Spleen (tissue), 11 donors: Measurements from ENCODE around the gene EDC3. TPM values are rescaled to one million over a fixed set of nuclear protein-coding genes. Genes with fewer than 3 reads are reported as not detected.

Experiments
- DNase-seq: peaks from one replicate; pipeline ENCODE4 v3.0.0-alpha.2; 2020
- H3K27ac ChIP-seq, 8 donors: fragments of 200-600 bp; sonication (generic) in 7 of 8; 1 replicate in 4 of 8; 2 replicates in 4 of 8; pipeline versions ENCODE4 v1.5.0 to v1.8.0; 2016 to 2021; ENCODE audit warnings: inconsistent platforms in 4 of 8, mild to moderate bottlenecking in 4 of 8, moderate library complexity in 1 of 8
- H3K27me3 ChIP-seq, 7 donors: fragments of 200-600 bp; sonication (generic) in 6 of 7; replicated peaks in 1 of 7; 1 replicate in 4 of 7; 2 replicates in 3 of 7; pipeline versions ENCODE4 v1.5.0 to v1.8.0; 2016 to 2021; ENCODE audit warnings: inconsistent platforms in 3 of 7, mild to moderate bottlenecking in 1 of 7
- H3K36me3 ChIP-seq, 6 donors: fragments of 200-600 bp; sonication (generic) in 5 of 6; 1 replicate in 4 of 6; 2 replicates in 2 of 6; pipeline versions ENCODE4 v1.5.0 to v1.8.0; 2016 to 2021; ENCODE audit warnings: inconsistent platforms in 2 of 6
- H3K4me1 ChIP-seq, 6 donors: fragments of 200-600 bp; sonication (generic) in 5 of 6; 1 replicate in 3 of 6; 2 replicates in 3 of 6; pipeline versions ENCODE4 v1.5.0 to v1.8.0; 2016 to 2021; ENCODE audit warnings: inconsistent platforms in 3 of 6
- H3K4me3 ChIP-seq, 8 donors: fragments of 200-600 bp; sonication (generic) in 7 of 8; 1 replicate in 4 of 8; 2 replicates in 4 of 8; pipeline versions ENCODE4 v1.5.0 to v1.8.0; 2016 to 2021; ENCODE audit warnings: inconsistent platforms in 4 of 8, mild to moderate bottlenecking in 4 of 8, moderate library complexity in 2 of 8
- H3K9me3 ChIP-seq, 8 donors: fragments of 200-600 bp; sonication (generic) in 7 of 8; 1 replicate in 4 of 8; 2 replicates in 4 of 8; pipeline versions ENCODE4 v1.5.0 to v1.8.0; 2016 to 2021; ENCODE audit warnings: inconsistent platforms in 4 of 8
- POLR2A ChIP-seq, 3 donors: fragments of 450-650 bp; IDR thresholded peaks; one replicate each; pipeline ENCODE4 v1.5.1; 2017; ENCODE audit warnings: antibody characterized with exemption in 3 of 3, mild to moderate bottlenecking in 1 of 3
- POLR2AphosphoS5 ChIP-seq, 3 donors: sonication (generic); formaldehyde crosslinking; IDR thresholded peaks; one replicate each; pipeline ENCODE4 v1.5.1; 2017; ENCODE audit warnings: antibody characterized with exemption in 3 of 3
- WGBS, 5 donors: extraction: QIAGEN DNeasy Blood & Tissue Kit in 3 of 5; methylation state at CpG; one replicate each; pipeline versions ENCODE4 v1.1.5 to v1.1.7; 2013 to 2018; 5-methylcytosine and 5-hydroxymethylcytosine counted together
- intact Hi-C: fragments of 100-400 bp; cut with DNase I; formaldehyde crosslinking; loops from one replicate; pipeline ENCODE4 v1.15.0; 2023; ENCODE audit warnings: low total_unique reads
- polyA plus RNA-seq, 3 donors: library from polyadenylated mRNA; stranded (reverse); fragments of 200-250 nt; gene quantifications; one replicate each; pipeline ENCODE4 v1.2.1, GENCODE V29; 2013
- total RNA-seq, 7 donors: library from RNA; depleted of rRNA in 3 of 7; stranded (reverse); fragments of >200 nt in 3 of 7; fragmentation: NEBNext Ultra II Directional in 4 of 7; extraction: Animal tissue kit (Norgen Biotek cat#: 25700) in 4 of 7; gene quantifications; one replicate each; pipeline versions ENCODE4 v1.1.0 to v1.2.1, GENCODE V29; 2016 to 2021
- TF ChIP-seq, protein P1 (sequence below), 11 experiments: fragments of 200-600 bp in 7 of 11; fragments of 450-650 bp in 4 of 11; sonication (generic) in 4 of 11; IDR thresholded peaks in 8 of 11; conservative IDR thresholded peaks in 3 of 11; 1 replicate in 7 of 11; 2 replicates in 4 of 11; pipeline versions ENCODE4 v1.4.0 to v1.8.0; 2016 to 2021; ENCODE audit warnings: antibody characterized with exemption in 11 of 11, inconsistent platforms in 4 of 11, mild to moderate bottlenecking in 1 of 11
- donor health status: healthy with polysubstance abuse.
- donor health status: DM: no; HTN: no; CAD: no; lungs with moderate emphysema.
- donor health status: DM: no; HTN: no; CAD: no.
- donor health status: Bipolar disorder and iron deficiency.
- donor health status: healthy.
- donor health status: DM: no; HTN: no; CAD: no.
- donor health status: DM: yes; HTN: yes; CAD: no.

Gene EDC3
- total and polyA plus RNA-seq, 10 donors = 8.3 to 32.5 (median 17.9) TPM

DNA sequence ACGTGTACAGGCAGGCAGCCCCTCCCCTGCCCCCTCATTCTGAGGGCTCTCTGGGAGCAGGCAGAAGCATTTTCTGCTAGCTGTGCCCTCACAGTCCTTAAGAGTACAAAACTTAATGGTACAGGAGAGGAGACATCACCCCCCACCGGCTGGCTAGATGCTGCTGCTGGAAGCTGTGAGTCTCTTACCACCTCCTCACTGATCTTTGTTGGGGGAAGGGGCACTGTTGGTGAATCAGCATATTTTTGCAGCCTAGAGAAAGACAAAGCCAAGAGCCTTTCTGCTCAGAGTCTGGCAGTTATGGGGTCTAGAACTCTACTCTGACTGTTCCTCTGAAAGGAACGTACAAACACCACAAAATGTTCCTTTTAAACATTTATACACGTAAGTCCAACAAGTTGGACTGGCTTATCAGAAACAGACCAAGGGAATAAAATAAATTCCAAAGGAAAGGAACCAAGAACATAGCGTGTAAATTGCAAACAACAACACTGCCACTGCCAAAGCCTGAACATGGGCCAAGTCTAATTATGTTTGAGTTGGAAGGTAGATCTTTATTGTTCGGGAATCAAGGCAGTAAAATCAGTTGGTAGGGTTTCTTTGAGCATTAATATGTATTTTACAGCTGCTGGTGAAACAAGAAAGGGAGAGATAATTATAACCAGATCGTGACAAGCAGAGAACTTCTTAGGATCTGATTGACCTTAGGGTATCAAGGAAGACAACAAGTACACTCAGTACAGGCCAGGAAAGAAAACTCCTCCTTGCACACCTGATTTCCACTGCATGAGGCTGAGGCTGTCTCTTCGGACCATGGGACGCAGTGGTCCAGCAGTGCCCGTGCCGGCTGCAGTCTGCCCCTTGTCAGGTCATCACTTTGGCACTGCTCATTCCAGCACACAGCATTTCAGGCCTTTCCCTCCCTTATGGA, 52.8 kb downstream of the EDC3 start:
- no peaks in the 10 kb centered on the region for H3K9me3 ChIP-seq
- H3K4me3 ChIP-seq = no peak overlapping the region
- H3K4me1 ChIP-seq = peaks cover 0 to 22% (median 0%) of the 10 kb centered on the region in 6 donors
- H3K27ac ChIP-seq = no peak overlapping the region
- no peak for TF ChIP-seq POLR2A (IDR thresholded peaks at IDR 0.05)
- no peak for TF ChIP-seq POLR2AphosphoS5 (IDR thresholded peaks at IDR 0.05)
- H3K36me3 ChIP-seq = peaks cover 3 to 84% (median 30%) of the 10 kb centered on the region in 6 donors
- DNase-seq = no peak
- WGBS, 5 donors = 77 to 87% (median 79%) methylated on average over 11 of the region's 11 CpGs
- intact Hi-C loops = no loop called here
- no peaks in the 10 kb centered on the region for H3K27me3 ChIP-seq

DNA sequence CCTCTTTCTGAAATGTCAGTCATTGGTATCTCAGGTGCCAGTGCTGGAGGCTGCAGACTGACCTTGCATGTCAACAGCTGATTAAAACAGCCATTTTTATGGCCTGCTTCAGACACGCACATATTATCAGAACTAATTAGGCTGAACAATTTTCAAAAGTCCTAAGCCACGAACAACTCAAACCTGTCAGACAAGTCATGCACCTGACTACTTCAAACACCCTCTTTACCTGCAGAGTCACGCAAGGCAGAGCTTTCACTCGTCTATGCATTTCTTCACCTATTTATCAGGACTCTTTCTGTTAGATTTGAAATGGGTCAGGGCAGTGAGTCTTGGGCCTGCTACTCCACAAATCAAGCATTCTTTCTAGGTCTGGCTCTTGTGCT, 53.5 kb downstream of the EDC3 start:
- intact Hi-C loops = no loop called here
- Histone ChIP-seq H3K4me3 (no peak overlapping the region), H3K27ac (no peak overlapping the region), H3K9me3 (no peaks in the 10 kb centered on the region), H3K27me3 (no peaks in the 10 kb centered on the region), H3K36me3 (peaks cover 3 to 85% (median 33%) of the 10 kb centered on the region in 6 donors), H3K4me1 (peaks cover 0 to 22% (median 0%) of the 10 kb centered on the region in 6 donors)
- TF ChIP-seq, protein P1, sequence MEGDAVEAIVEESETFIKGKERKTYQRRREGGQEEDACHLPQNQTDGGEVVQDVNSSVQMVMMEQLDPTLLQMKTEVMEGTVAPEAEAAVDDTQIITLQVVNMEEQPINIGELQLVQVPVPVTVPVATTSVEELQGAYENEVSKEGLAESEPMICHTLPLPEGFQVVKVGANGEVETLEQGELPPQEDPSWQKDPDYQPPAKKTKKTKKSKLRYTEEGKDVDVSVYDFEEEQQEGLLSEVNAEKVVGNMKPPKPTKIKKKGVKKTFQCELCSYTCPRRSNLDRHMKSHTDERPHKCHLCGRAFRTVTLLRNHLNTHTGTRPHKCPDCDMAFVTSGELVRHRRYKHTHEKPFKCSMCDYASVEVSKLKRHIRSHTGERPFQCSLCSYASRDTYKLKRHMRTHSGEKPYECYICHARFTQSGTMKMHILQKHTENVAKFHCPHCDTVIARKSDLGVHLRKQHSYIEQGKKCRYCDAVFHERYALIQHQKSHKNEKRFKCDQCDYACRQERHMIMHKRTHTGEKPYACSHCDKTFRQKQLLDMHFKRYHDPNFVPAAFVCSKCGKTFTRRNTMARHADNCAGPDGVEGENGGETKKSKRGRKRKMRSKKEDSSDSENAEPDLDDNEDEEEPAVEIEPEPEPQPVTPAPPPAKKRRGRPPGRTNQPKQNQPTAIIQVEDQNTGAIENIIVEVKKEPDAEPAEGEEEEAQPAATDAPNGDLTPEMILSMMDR (IDR thresholded peaks at IDR 0.05 in 8 of 11, conservative IDR thresholded peaks at IDR 0.05 in 3 of 11) = no peak
- no peak for TF ChIP-seq POLR2AphosphoS5 (IDR thresholded peaks at IDR 0.05)
- TF ChIP-seq POLR2A (IDR thresholded peaks at IDR 0.05) = no peak
- DNase-seq = no peak
- 85 to 93% (median 87%) methylated on average over 4 of the region's 4 CpGs for WGBS, 5 donors

DNA sequence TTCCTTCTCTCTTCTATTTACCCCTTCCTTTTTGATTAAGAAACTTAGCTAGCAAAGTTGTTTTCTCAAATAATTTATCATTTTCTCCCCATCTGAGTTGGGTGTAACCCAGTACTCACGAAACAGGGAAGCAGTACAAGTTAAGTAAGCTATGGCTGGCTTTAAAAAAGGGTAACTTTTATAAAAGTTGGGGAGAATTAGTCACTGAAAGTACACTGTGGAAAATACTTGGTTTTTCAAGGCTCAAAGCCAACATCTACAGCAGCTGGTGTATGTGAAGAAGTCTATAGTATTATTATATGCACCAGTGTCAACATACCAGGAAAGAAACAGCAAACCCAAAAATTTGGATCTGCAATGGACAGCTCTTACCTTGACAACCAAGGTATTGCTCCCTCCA, 54.7 kb downstream of the EDC3 start:
- H3K27ac ChIP-seq = no peak overlapping the region
- 60 to 81% (median 65%) methylated on average over 1 of the region's 1 CpG for WGBS, 5 donors

DNA sequence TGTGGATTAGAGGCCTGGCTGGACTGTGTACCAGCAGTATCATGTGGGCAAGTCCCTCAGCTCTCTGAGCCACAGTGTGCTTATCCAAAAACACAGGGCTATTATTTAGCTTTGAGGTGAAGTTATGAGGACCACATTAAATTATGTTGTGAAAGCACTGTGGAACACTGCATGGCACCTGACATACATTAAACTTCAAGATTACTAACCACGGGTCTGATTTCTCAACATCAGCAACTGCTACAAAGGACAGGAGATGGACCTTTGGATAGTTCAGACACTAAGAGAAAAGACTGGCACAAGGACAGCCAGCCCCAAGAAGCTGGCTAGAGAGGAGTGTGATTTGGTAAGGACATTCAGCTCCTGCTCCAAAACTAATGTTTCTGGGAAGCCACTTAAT, 58.8 kb downstream of the EDC3 start:
- Histone ChIP-seq H3K36me3 (peaks cover 3 to 100% (median 75%) of the 10 kb centered on the region in 6 donors), H3K9me3 (no peaks in the 10 kb centered on the region), H3K27ac (no peak overlapping the region), H3K4me1 (peaks cover 0 to 28% (median 0%) of the 10 kb centered on the region in 6 donors), H3K27me3 (no peaks in the 10 kb centered on the region), H3K4me3 (no peak overlapping the region)
- WGBS, 5 donors = 49 to 95% (median 88%) methylated on average over 1 of the region's 1 CpG
- no peak for TF ChIP-seq POLR2AphosphoS5 (IDR thresholded peaks at IDR 0.05)
- TF ChIP-seq, protein P1 (IDR thresholded peaks at IDR 0.05 in 8 of 11, conservative IDR thresholded peaks at IDR 0.05 in 3 of 11) = no peak
- no peak for TF ChIP-seq POLR2A (IDR thresholded peaks at IDR 0.05)
- intact Hi-C loops = loop anchor here (5.0 kb wide), 1 partner anchor 315 kb away; no protein-coding TSS in a partner anchor
- no peak for DNase-seq

More for the DNA sequence above, 54.7 kb downstream of the EDC3 start:
- H3K27me3 ChIP-seq = no peaks in the 10 kb centered on the region
- peaks cover 0 to 22% (median 0%) of the 10 kb centered on the region in 6 donors for H3K4me1 ChIP-seq
- DNase-seq = no peak
- peaks cover 3 to 91% (median 45%) of the 10 kb centered on the region in 6 donors for H3K36me3 ChIP-seq
- intact Hi-C loops = no loop called here
- H3K4me3 ChIP-seq = no peak overlapping the region
- TF ChIP-seq POLR2A (IDR thresholded peaks at IDR 0.05) (no peak), POLR2AphosphoS5 (IDR thresholded peaks at IDR 0.05) (no peak)
- TF ChIP-seq, protein P1 (IDR thresholded peaks at IDR 0.05 in 8 of 11, conservative IDR thresholded peaks at IDR 0.05 in 3 of 11) = no peak
- H3K9me3 ChIP-seq = no peaks in the 10 kb centered on the region
